ENCODE data around the gene LPO. TPM values are rescaled to one million over a fixed set of nuclear protein-coding genes. Genes with fewer than 3 reads are reported as not detected.

The LPO gene
- total RNA-seq, 4 donors from 2014 or later = 0.27 TPM; not detected in 3

- no peak overlapping the region for H3K4me3 ChIP-seq (replicated peaks in 1 of 3)
- no peak for DNase-seq
- H3K36me3 ChIP-seq = no peaks in the 10 kb centered on the region
- 56 to 66% methylated on average over 18 of the region's 18 CpGs for WGBS, 2 donors
- no peak overlapping the region for H3K27ac ChIP-seq
- TF ChIP-seq CTCF (IDR thresholded peaks at IDR 0.05) (no peak), POLR2A (IDR thresholded peaks at IDR 0.05) (no peak)
- intact Hi-C loops (cut with DNase I) = no loop called here
- peaks cover 0 to 3% of the 10 kb centered on the region in 2 donors for H3K4me1 ChIP-seq
- no peaks in the 10 kb centered on the region for H3K9me3 ChIP-seq
- peaks cover 5% of the 10 kb centered on the region for H3K27me3 ChIP-seq
Measured at GRCh38 chr17:58193641-58194255, 44.6 kb upstream of the LPO start.

- DNase-seq = no peak
- intact Hi-C loops (cut with DNase I) = no loop called here
Measured at GRCh38 chr17:58195518-58196123, 42.8 kb upstream of the LPO start.

GRCh38 chr17:58196610-58197009, 41.8 kb upstream of the LPO start:
- WGBS, 2 donors = 82 to 83% methylated on average over 7 of the region's 7 CpGs
- Histone ChIP-seq H3K4me3 (replicated peaks in 1 of 3) (no peak overlapping the region), H3K27me3 (peaks cover 5% of the 10 kb centered on the region), H3K9me3 (no peaks in the 10 kb centered on the region), H3K27ac (no peak overlapping the region), H3K36me3 (no peaks in the 10 kb centered on the region), H3K4me1 (no peaks in the 10 kb centered on the region)
- intact Hi-C loops (cut with DNase I) = no loop called here
- TF ChIP-seq CTCF (IDR thresholded peaks at IDR 0.05) = no peak
- no peak for DNase-seq

More at GRCh38 chr17:58195518-58196123, 42.8 kb upstream of the LPO start:
- Histone ChIP-seq H3K4me3 (replicated peaks in 1 of 3) (no peak overlapping the region), H3K27ac (no peak overlapping the region), H3K9me3 (no peaks in the 10 kb centered on the region), H3K36me3 (no peaks in the 10 kb centered on the region), H3K27me3 (peaks cover 5% of the 10 kb centered on the region), H3K4me1 (no peaks in the 10 kb centered on the region)
- 76 to 87% methylated on average over 5 of the region's 5 CpGs for WGBS, 2 donors
- no peak for TF ChIP-seq CTCF (IDR thresholded peaks at IDR 0.05)
- no peak for TF ChIP-seq POLR2A (IDR thresholded peaks at IDR 0.05)

GRCh38 chr17:58200024-58200633, 38.3 kb upstream of the LPO start:
- Histone ChIP-seq H3K4me1 (no peaks in the 10 kb centered on the region), H3K27ac (no peak overlapping the region), H3K36me3 (no peaks in the 10 kb centered on the region), H3K4me3 (replicated peaks in 1 of 3) (no peak overlapping the region), H3K9me3 (no peaks in the 10 kb centered on the region), H3K27me3 (peaks cover 5% of the 10 kb centered on the region)
- DNase-seq = peak; percentile 60 to 68
- intact Hi-C loops (cut with DNase I) = no loop called here
- 28% methylated on average over 4 to 7 of the region's 14 CpGs for WGBS, 2 donors
- TF ChIP-seq POLR2A (IDR thresholded peaks at IDR 0.05) (no peak), CTCF (IDR thresholded peaks at IDR 0.05) (peak in 4 of 6 experiments; percentile 31 to 59 (median 34))

GRCh38 chr17:58202859-58203258, 35.5 kb upstream of the LPO start:
- intact Hi-C loops (cut with DNase I) = no loop called here
- no peak overlapping the region for H3K27ac ChIP-seq
- H3K36me3 ChIP-seq = peaks cover 2 to 5% of the 10 kb centered on the region in 2 donors
- H3K4me3 ChIP-seq (replicated peaks in 1 of 3) = no peak overlapping the region
- no peaks in the 10 kb centered on the region for H3K4me1 ChIP-seq
- DNase-seq = no peak
- WGBS, 2 donors = 76 to 91% methylated on average over 7 of the region's 7 CpGs
- peaks cover 3% of the 10 kb centered on the region for H3K27me3 ChIP-seq
- H3K9me3 ChIP-seq = no peaks in the 10 kb centered on the region
- TF ChIP-seq CTCF (IDR thresholded peaks at IDR 0.05) = no peak
- TF ChIP-seq POLR2A (IDR thresholded peaks at IDR 0.05) = no peak
